ENCODE data around the gene MAP1S.

MAP1S gene

GRCh38 chr19:17684256-17684655, 35.0 kb upstream of the MAP1S start:
- no peak overlapping the region for H3K4me3 ChIP-seq (replicated peaks; ENCODE audit: low read depth, low read length)
- DNase-seq (ENCODE audit: extremely low read depth, low read depth), result no peak
- no peak for TF ChIP-seq CTCF (IDR thresholded peaks at IDR 0.05; ENCODE audit: low read depth, low read length, missing control alignments)

- H3K4me3 ChIP-seq (replicated peaks; ENCODE audit: low read depth, low read length), result no peak overlapping the region
- no peak for TF ChIP-seq CTCF (IDR thresholded peaks at IDR 0.05; ENCODE audit: low read depth, low read length, missing control alignments)
Observed at GRCh38 chr19:17685451-17686022, 33.7 kb upstream of the MAP1S start.

GRCh38 chr19:17686023-17686521, 33.2 kb upstream of the MAP1S start:
- DNase-seq (ENCODE audit: extremely low read depth, low read depth), result no peak
- TF ChIP-seq CTCF (IDR thresholded peaks at IDR 0.05; ENCODE audit: low read depth, low read length, missing control alignments), result no peak
- H3K4me3 ChIP-seq (replicated peaks; ENCODE audit: low read depth, low read length), result no peak overlapping the region

More at GRCh38 chr19:17685451-17686022, 33.7 kb upstream of the MAP1S start:
- no peak for DNase-seq (ENCODE audit: extremely low read depth, low read depth)

- TF ChIP-seq CTCF (IDR thresholded peaks at IDR 0.05; ENCODE audit: low read depth, low read length, missing control alignments), result no peak
- no peak overlapping the region for H3K4me3 ChIP-seq (replicated peaks; ENCODE audit: low read depth, low read length)
- DNase-seq (ENCODE audit: extremely low read depth, low read depth), result no peak
Observed at GRCh38 chr19:17686592-17687024, 32.7 kb upstream of the MAP1S start.

- H3K4me3 ChIP-seq (replicated peaks; ENCODE audit: low read depth, low read length), result no peak overlapping the region
- DNase-seq (ENCODE audit: extremely low read depth, low read depth), result no peak
- TF ChIP-seq CTCF (IDR thresholded peaks at IDR 0.05; ENCODE audit: low read depth, low read length, missing control alignments), result no peak
Observed at GRCh38 chr19:17687141-17687856, 32.0 kb upstream of the MAP1S start.

- DNase-seq (ENCODE audit: extremely low read depth, low read depth), result no peak
- no peak for TF ChIP-seq CTCF (IDR thresholded peaks at IDR 0.05; ENCODE audit: low read depth, low read length, missing control alignments)
- H3K4me3 ChIP-seq (replicated peaks; ENCODE audit: low read depth, low read length), result no peak within 1 kb of the TSS
Observed at GRCh38 chr19:17687857-17688784, 31.2 kb upstream of the MAP1S start, which contains the start of gene UNC13A. UNC13A (minus strand) TSS chr19:17688354; CDS start chr19:17688199, 155 bp downstream.

Measured in HFF-Myc (cell line).